ENCODE results near the gene ZNF674.

ZNF674 gene

DNA sequence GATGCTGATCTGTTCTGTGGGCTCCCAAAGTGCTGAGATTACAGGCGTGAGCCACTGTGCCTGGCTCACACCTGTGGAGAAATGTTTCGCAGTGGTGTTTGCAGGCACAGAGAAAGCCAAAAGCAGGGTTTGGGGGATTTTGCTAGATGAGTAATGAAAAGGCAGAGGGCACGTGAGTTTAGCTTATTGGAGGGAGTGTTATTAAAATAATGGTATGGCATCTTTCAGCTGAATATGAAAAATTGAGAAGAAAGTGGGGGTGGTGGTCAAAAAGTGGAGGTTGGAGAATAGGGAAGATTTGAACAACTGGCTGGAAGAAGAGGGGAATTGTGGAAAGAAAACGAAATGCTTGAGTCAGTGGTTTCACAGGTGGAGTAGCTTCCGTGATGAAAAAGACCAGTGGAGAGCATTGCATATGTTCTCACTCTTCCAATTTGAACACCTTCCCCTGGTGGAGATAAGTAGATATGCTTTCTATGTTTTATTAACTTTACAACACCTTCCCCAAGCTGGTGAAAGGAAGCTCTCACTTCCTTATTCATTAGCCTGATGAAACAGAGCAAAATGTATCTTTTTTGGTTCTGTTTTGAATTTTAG, 27.2 kb upstream of the ZNF674 start:
- ChIA-PET POLR2A (no interaction called here), CTCF (interaction anchor here (1.0 to 1.6 kb wide), 7 partner anchors 10 to 114 kb away, joined by 3 to 9 read pairs (median 5); no protein-coding TSS in a partner anchor)
- DNase-seq (ENCODE audit: low read depth, low spot score), result no peak
- H3K4me3 ChIP-seq (ENCODE audit: low read depth, low read length), result no peak overlapping the region
- TF ChIP-seq, protein P1, sequence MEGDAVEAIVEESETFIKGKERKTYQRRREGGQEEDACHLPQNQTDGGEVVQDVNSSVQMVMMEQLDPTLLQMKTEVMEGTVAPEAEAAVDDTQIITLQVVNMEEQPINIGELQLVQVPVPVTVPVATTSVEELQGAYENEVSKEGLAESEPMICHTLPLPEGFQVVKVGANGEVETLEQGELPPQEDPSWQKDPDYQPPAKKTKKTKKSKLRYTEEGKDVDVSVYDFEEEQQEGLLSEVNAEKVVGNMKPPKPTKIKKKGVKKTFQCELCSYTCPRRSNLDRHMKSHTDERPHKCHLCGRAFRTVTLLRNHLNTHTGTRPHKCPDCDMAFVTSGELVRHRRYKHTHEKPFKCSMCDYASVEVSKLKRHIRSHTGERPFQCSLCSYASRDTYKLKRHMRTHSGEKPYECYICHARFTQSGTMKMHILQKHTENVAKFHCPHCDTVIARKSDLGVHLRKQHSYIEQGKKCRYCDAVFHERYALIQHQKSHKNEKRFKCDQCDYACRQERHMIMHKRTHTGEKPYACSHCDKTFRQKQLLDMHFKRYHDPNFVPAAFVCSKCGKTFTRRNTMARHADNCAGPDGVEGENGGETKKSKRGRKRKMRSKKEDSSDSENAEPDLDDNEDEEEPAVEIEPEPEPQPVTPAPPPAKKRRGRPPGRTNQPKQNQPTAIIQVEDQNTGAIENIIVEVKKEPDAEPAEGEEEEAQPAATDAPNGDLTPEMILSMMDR (IDR thresholded peaks at IDR 0.05; ENCODE audit: insufficient read depth, low read length, missing control alignments), result no peak

DNA sequence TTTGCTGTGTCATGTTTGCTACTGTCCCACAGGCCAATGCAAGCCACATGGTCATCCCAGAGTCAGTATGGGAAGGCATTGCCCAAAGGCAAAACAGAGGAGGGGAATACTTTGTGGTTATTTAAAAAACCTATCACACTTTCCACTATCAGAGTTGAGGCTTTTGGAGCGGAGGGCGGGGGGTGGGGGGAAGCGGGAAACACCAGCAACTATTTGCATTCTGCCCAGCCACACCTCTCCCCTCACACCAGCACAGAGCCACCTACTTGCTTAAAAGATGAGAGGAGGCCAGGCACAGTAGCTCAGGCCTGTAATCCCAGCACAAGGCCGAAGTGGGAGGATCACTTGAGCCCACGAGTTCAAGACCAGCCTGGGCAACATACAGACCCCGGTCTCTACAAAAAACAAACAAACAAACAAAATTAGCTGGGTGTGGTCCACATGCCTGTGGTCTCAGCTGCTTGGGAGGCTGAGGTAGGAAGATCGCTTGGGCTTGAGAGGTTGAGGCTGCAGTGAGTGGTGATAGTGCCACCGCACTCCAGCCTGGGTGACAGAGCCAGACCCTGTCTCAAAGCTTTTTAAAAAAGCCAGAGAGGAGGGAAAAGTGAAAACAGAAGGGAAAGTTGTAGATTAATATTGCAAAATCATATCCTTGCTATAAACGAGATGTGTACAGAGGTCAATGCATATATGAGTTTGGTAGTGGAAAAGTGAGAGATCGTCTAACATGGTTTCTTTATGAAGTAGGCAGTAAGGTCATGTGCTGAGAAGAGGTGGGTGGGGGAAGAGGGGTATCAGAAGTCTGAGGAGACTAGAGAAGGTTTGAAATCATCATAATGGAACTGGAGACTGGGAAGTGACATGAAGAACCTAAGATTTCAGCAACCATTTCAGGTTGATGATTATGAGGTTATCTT, 26.5 kb upstream of the ZNF674 start:
- ChIA-PET CTCF (interaction anchor here (1.1 to 1.6 kb wide), 5 partner anchors 10 to 114 kb away, joined by 3 to 9 read pairs (median 5); no protein-coding TSS in a partner anchor), POLR2A (no interaction called here)
- no peak for DNase-seq (ENCODE audit: low read depth, low spot score)
- TF ChIP-seq, protein P1 (IDR thresholded peaks at IDR 0.05; ENCODE audit: insufficient read depth, low read length, missing control alignments), result no peak
- H3K4me3 ChIP-seq (ENCODE audit: low read depth, low read length), result no peak overlapping the region

DNA sequence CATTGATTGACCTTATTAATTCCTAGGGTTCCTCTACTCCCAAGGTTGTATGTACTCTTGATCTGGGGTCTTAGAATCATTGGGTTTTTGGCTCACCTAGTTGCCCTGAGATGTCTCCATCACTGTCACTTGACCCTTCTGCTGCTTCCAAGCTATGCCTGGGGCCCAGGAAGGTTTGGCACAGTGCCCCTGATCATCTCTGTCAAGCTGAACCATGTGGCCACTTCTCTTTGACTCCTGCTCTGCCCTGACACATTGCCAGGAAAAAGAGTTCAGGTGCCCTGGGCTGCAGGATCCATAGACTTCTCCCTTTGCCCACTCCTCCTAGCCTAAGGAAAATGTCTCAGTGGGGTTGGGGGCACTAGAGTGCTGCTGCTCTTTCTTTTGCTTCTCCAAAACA, 24.4 kb upstream of the ZNF674 start:
- no peak overlapping the region for H3K4me3 ChIP-seq (ENCODE audit: low read depth, low read length)
- POLR2A ChIA-PET, result no interaction called here
- CTCF ChIA-PET, result interaction anchor here (1.1 to 1.5 kb wide), 4 partner anchors 14 to 117 kb away, joined by 3 to 4 read pairs (median 3); no protein-coding TSS in a partner anchor
- DNase-seq (ENCODE audit: low read depth, low spot score), result no peak
- TF ChIP-seq, protein P1 (IDR thresholded peaks at IDR 0.05; ENCODE audit: insufficient read depth, low read length, missing control alignments), result no peak

DNA sequence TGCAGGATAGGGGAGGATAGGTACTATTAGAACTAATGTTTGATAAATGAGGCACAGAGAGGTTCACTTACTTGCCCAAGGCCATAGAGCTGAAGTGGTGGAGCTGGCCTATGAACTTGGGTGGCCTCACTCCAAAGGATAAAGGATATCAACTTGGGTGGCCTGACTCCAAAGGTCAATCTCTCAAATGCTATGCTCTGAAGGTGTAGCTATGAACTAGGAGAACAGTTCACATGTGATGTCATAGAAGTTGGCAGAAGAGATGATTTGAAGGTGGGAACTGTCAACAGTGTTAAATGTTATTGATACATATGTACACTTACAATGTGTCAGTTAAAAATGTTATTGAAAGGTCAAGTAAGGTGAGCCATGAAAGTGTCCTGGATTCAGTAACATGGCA, 22.2 kb upstream of the ZNF674 start:
- TF ChIP-seq, protein P1 (IDR thresholded peaks at IDR 0.05; ENCODE audit: insufficient read depth, low read length, missing control alignments), result no peak
- CTCF ChIA-PET, result no interaction called here
- no peak for DNase-seq (ENCODE audit: low read depth, low spot score)
- H3K4me3 ChIP-seq (ENCODE audit: low read depth, low read length), result no peak overlapping the region
- POLR2A ChIA-PET, result no interaction called here

DNA sequence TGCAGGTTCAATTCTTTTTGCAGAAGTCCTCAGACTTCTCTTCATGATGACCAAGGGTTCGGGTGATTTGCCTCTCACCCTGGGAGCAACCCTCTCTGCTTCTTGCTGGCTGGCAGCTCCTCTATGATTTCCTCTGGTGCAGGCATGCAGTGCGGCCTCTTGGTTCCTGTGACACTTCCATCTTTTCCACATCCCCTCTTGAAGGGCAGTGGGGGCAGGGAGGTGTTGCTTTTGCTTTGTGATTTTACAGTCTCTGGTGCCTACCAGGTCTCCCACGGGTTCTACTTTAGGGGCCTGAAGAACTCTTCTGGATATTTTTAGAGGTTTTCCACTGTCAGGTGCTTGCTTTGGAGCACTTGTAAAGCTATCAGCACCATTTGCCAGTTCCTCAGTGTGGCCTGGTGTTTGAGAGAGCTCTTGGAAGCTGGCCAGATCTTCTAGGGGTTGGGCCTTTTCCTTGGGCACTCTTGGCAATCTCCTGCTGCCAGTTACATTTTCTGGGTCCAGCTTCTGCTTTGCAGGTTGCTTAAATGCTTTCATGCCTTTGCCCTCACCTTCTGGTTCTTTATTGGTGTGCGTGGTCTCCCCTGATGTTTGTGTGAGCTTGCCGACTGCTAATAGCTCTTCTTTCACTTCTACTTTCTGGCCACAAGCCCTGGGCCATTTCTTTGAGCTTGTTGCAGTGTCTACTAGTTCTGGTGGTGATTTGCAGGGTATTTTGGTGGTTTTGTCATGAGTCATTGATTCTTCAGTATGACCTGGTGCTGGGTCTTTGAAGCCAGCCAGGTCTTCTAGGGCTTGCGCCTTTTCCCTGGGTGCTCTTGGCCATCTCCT, 16.8 kb upstream of the ZNF674 start:
- POLR2A ChIA-PET, result no interaction called here
- DNase-seq (ENCODE audit: low read depth, low spot score), result no peak
- H3K4me3 ChIP-seq (ENCODE audit: low read depth, low read length), result no peak overlapping the region
- CTCF ChIA-PET, result interaction anchor here (1.1 to 2.2 kb wide), 3 partner anchors 10 to 235 kb away, joined by 3 to 9 read pairs (median 6); no protein-coding TSS in a partner anchor
- TF ChIP-seq, protein P1 (IDR thresholded peaks at IDR 0.05; ENCODE audit: insufficient read depth, low read length, missing control alignments), result no peak

Data from AG04449 (cell line).